GM12878 (cell line): ENCODE measurements around the gene GFOD2. TPM values are rescaled to one million over a fixed set of nuclear protein-coding genes. Genes with fewer than 3 reads are reported as not detected.

ENCODE experiments used
- ATAC-seq: fragments of 200-7000 bp; cut with Tn5 transposase; 3 replicates; pipeline ENCODE4 v1.9.1; 2020; ENCODE audit warnings: mild to moderate bottlenecking, moderate library complexity
- BruUV-seq: library from RNA; stranded (reverse); fragments of 400-500 nt; replicated peaks from 2 replicates; lab custom pipeline; 2021; lab: Mats Ljungman, UMichigan
- CTCF ChIA-PET: fragments of 300-600 bp; sonication (Branson Sonifier 250); formaldehyde crosslinking; extraction: SDS; loops from one replicate; lab custom pipeline; 2021; ENCODE audit warnings: inconsistent platforms; lab: Yijun Ruan, JAX
- POLR2A ChIA-PET: fragments of 350-600 bp; formaldehyde crosslinking; extraction: SDS; loops from one replicate; lab custom pipeline; 2021; ENCODE audit warnings: inconsistent platforms; lab: Charles Lee
- RAD21 ChIA-PET: fragments of 300-600 bp; sonication (Branson Sonifier 250); formaldehyde crosslinking; loops from one replicate; lab custom pipeline; 2023; ENCODE audit warnings: antibody characterized with exemption; ENCODE audit not compliant: unreplicated experiment; lab: Charles Lee
- SMC1A ChIA-PET: fragments of 300-600 bp; sonication (Branson Sonifier 250); formaldehyde crosslinking; loops from one replicate; lab custom pipeline; 2023; ENCODE audit not compliant: unreplicated experiment, uncharacterized antibody; lab: Charles Lee
- DNase-seq: peaks from one replicate; pipeline ENCODE4 v3.0.0-alpha.2; 2011; ENCODE audit warnings: low read depth, low spot score
- FAIRE-seq: peaks from 3 replicates; lab custom pipeline; 2011; peaks lifted over from hg19 to GRCh38; lab: Jason Lieb, UNC
- H2AFZ ChIP-seq: 2 replicates; pipeline ENCODE4 v1.6.0; 2011; ENCODE audit warnings: low read depth, low read length, control low read depth; ENCODE audit not compliant: control insufficient read depth
- H3K27ac ChIP-seq: 2 replicates; pipeline ENCODE4 v1.5.1; 2011; ENCODE audit warnings: control low read depth; ENCODE audit not compliant: control insufficient read depth, insufficient read depth
- H3K27me3 ChIP-seq, 2 experiments: replicated peaks in 1 of 2; 2 replicates each; pipeline versions ENCODE4 v1.6.0 to v1.6.1; 2011; ENCODE audit warnings: low read length in 1 of 2; ENCODE audit not compliant: control insufficient read depth in 2 of 2, insufficient read depth in 2 of 2
- H3K36me3 ChIP-seq, 2 experiments: 2 replicates each; pipeline ENCODE4 v1.5.1; 2011; ENCODE audit warnings: low read length in 1 of 2; ENCODE audit not compliant: control insufficient read depth in 2 of 2, insufficient read depth in 2 of 2
- H3K4me1 ChIP-seq: 2 replicates; pipeline ENCODE4 v1.6.1; 2011; ENCODE audit warnings: mild to moderate bottlenecking, low read length, moderate library complexity, mixed read lengths; ENCODE audit not compliant: control insufficient read depth, insufficient read depth
- H3K4me2 ChIP-seq: 2 replicates; pipeline ENCODE4 v1.6.0; 2011; ENCODE audit warnings: control low read depth; ENCODE audit not compliant: control insufficient read depth, insufficient read depth
- H3K4me3 ChIP-seq: fragments of 200-600 bp; sonication (generic); 2 replicates; pipeline ENCODE4 v1.5.1; 2016
- H3K79me2 ChIP-seq: 2 replicates; pipeline ENCODE4 v1.6.0; 2011; ENCODE audit warnings: low read length; ENCODE audit not compliant: control insufficient read depth, insufficient read depth
- H3K9ac ChIP-seq: 2 replicates; pipeline ENCODE4 v1.8.0; 2011; ENCODE audit warnings: low read length, control low read depth, mixed read lengths; ENCODE audit not compliant: control insufficient read depth, insufficient read depth
- H3K9me3 ChIP-seq: replicated peaks from 3 replicates; pipeline ENCODE4 v1.5.1; 2011; ENCODE audit warnings: mild to moderate bottlenecking, low read length; ENCODE audit not compliant: control insufficient read depth, insufficient read depth
- H4K20me1 ChIP-seq: 2 replicates; pipeline ENCODE4 v1.6.0; 2011; ENCODE audit not compliant: control insufficient read depth, insufficient read depth
- DPF2 ChIP-seq: fragments of 450-650 bp; IDR thresholded peaks from 2 replicates; pipeline ENCODE4 v1.6.1; 2017; ENCODE audit warnings: mild to moderate bottlenecking
- GATAD2B ChIP-seq: fragments of 450-650 bp; conservative IDR thresholded peaks from 2 replicates; pipeline ENCODE4 v1.6.1; 2017; ENCODE audit warnings: low read depth, mild to moderate bottlenecking, moderate library complexity
- LARP7 ChIP-seq: fragments of 450-650 bp; IDR thresholded peaks from 2 replicates; pipeline ENCODE4 v1.6.1; 2017; ENCODE audit warnings: mild to moderate bottlenecking
- RB1 ChIP-seq: fragments of 450-650 bp; formaldehyde crosslinking; IDR thresholded peaks from 2 replicates; pipeline ENCODE4 v1.6.1; 2017; ENCODE audit warnings: mild to moderate bottlenecking, borderline replicate concordance
- SMAD5 ChIP-seq: IDR thresholded peaks from 2 replicates; pipeline ENCODE4 v1.6.1; 2016; ENCODE audit warnings: antibody characterized with exemption, low read depth
- ZNF24 ChIP-seq: fragments of 450-650 bp; IDR thresholded peaks from 2 replicates; pipeline ENCODE4 v1.6.1; 2017; ENCODE audit warnings: antibody characterized with exemption, mild to moderate bottlenecking
- WGBS: methylation state at CpG from one replicate; pipeline ENCODE4 v1.1.6; 2016; ENCODE audit warnings: low lambda C conversion rate; ENCODE audit not compliant: insufficient replicate concordance, insufficient coverage; ENCODE audit errors: missing lambda C conversion rate; 5-methylcytosine and 5-hydroxymethylcytosine counted together
- in situ Hi-C: fragments of 300-500 bp; cut with MboI; formaldehyde crosslinking; loops from 9 replicates; pipeline ENCODE4 v1.14.3; 2018; ENCODE audit warnings: mixed read lengths
- intact Hi-C: fragments of 100-400 bp; cut with micrococcal nuclease; formaldehyde crosslinking; loops from one replicate; pipeline ENCODE4 v1.14.2; 2022; ENCODE audit not compliant: unreplicated experiment
- polyA plus RNA-seq, 11 experiments: library from polyadenylated mRNA; depleted of rRNA in 4 of 11; unstranded in 6 of 11; stranded (reverse) in 5 of 11; fragments of >200 nt; fragmentation: Nextera tagmentation in 4 of 11; fragmentation: Illumina TruSeq in 1 of 11; extraction: Ambion mirVana in 4 of 11; extraction: Trizol in 1 of 11; gene quantifications; 1 replicate in 1 of 11; 2 replicates in 10 of 11; pipeline versions ENCODE4 v1.2.1 to v1.2.3, GENCODE V29; 2011 to 2016; ENCODE audit warnings: inconsistent platforms in 2 of 11, missing spikeins in 2 of 11, low read depth in 1 of 11
- total RNA-seq, 4 experiments: library from RNA; depleted of rRNA in 3 of 4; stranded (reverse); fragments of >200 nt in 3 of 4; fragmentation: Illumina TruSeq in 1 of 4; extraction: Trizol in 1 of 4; gene quantifications; 2 replicates each; pipeline versions ENCODE4 v1.2.1 to v1.2.3, GENCODE V29; 2013 to 2021
- TF ChIP-seq, protein P1 (sequence below): fragments of 450-650 bp; IDR thresholded peaks from 2 replicates; pipeline ENCODE4 v1.6.1; 2014; ENCODE audit warnings: mild to moderate bottlenecking

Gene GFOD2
- total and polyA plus RNA-seq, 10 of the 15 experiments (the other 5 are each of a cell fraction or from before 2014, with no cell fraction given): 2.0 to 15.9 (median 12.0) TPM

DNA sequence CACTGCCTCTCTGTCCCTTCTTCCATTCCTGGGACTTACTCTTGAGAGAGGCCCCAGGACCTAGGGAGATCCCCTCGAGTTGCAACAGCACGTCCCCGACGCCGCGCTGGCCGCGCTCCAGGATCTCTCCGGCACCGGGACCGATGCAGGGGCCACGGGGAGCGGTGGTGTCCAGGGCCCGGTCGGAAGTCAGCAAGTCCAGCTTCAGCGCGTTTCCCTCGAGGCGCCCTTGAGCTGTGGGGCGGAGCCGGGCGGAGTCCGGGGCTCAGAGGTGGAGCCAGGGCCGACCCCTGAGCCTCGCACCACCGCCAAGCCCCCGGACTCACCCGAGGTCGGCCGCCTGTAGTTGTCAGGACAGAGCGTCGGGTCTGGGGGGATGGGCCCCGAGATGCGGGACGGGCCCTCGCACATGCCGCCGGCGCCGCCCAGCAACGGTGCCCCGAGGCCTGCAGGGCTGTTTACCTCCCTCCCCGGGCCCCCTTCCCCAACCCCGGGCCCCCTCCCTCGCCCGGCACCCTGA, 53.0 kb downstream of the GFOD2 start:
- H3K4me2 ChIP-seq: peak overlapping the region; percentile 95
- in situ Hi-C loops (no loop called here), intact Hi-C loops (loop anchor here (5.0 kb wide), 1 partner anchor 174 kb away; no protein-coding TSS in a partner anchor)
- H3K9ac ChIP-seq: 0 out of 2 replicates have a peak overlapping the region, but pooled peaks have one; percentile 30
- POLR2A ChIA-PET: interaction anchor here (1.0 to 1.3 kb wide), 3 partner anchors 53 to 145 kb away, joined by 3 to 5 read pairs (median 5); partner anchors contain the start of genes CTCF and GFOD2
- H3K4me1 ChIP-seq: peaks cover 30% of the 10 kb centered on the region
- no peaks in the 10 kb centered on the region for H4K20me1 ChIP-seq
- peak overlapping the region; percentile 76 for H2AFZ ChIP-seq
- TF ChIP-seq SMAD5: no peak
- 0 out of 2 replicates have a peak, but pooled peaks have one; percentile 23 for TF ChIP-seq GATAD2B
- TF ChIP-seq DPF2: 0 out of 2 replicates have a peak, but pooled peaks have one; percentile 12
- TF ChIP-seq, protein P1, sequence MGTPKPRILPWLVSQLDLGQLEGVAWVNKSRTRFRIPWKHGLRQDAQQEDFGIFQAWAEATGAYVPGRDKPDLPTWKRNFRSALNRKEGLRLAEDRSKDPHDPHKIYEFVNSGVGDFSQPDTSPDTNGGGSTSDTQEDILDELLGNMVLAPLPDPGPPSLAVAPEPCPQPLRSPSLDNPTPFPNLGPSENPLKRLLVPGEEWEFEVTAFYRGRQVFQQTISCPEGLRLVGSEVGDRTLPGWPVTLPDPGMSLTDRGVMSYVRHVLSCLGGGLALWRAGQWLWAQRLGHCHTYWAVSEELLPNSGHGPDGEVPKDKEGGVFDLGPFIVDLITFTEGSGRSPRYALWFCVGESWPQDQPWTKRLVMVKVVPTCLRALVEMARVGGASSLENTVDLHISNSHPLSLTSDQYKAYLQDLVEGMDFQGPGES: no peak
- no peak for TF ChIP-seq ZNF24
- peak; percentile 35; the same call in 1 of the 2 replicates for TF ChIP-seq LARP7
- TF ChIP-seq RB1: no peak
- no peak for FAIRE-seq
- H3K4me3 ChIP-seq: peak overlapping the region; percentile 88
- no TSS peak for BruUV-seq
- no peak overlapping the region for H3K27ac ChIP-seq
- H3K27me3 ChIP-seq: no peaks in the 10 kb centered on the region
- CTCF ChIA-PET: interaction anchor here (1.1 to 11.9 kb wide), 9 partner anchors 20 to 149 kb away, joined by 3 to 196 read pairs (median 6); partner anchors contain the start of genes CARMIL2 and CTCF
- no peak for DNase-seq
- no peaks in the 10 kb centered on the region for H3K9me3 ChIP-seq
- H3K79me2 ChIP-seq: no peaks in the 10 kb centered on the region
- RAD21 ChIA-PET: interaction anchor here (1.0 to 3.1 kb wide), 6 partner anchors 21 to 185 kb away, joined by 4 to 22 read pairs (median 8); partner anchors contain the start of genes ATP6V0D1 and CARMIL2
- peak; percentile 24 for ATAC-seq
- no peaks in the 10 kb centered on the region for H3K36me3 ChIP-seq
- WGBS: 2% methylated on average over 36 of the region's 46 CpGs
- SMC1A ChIA-PET: interaction anchor here (1.3 to 2.8 kb wide), 4 partner anchors 102 to 145 kb away, joined by 3 to 20 read pairs (median 12); partner anchors contain the start of gene RIPOR1
